Skin epidermis (tissue), 12 donors: ENCODE results near the gene IFNB1.

ENCODE experiments used
- H3K27ac ChIP-seq, 21 experiments: fragments of 200-600 bp; sonication (generic) in 11 of 21; one replicate each; pipeline ENCODE4 v1.5.0; 2020; ENCODE audit warnings: mild to moderate bottlenecking in 3 of 21, inconsistent platforms in 2 of 21, moderate library complexity in 2 of 21
- H3K4me3 ChIP-seq, 7 experiments: fragments of 200-600 bp; sonication (generic) in 2 of 7; one replicate each; pipeline ENCODE4 v1.5.0; 2020; ENCODE audit warnings: inconsistent platforms in 2 of 7, mild to moderate bottlenecking in 2 of 7, moderate library complexity in 1 of 7

IFNB1 gene

DNA sequence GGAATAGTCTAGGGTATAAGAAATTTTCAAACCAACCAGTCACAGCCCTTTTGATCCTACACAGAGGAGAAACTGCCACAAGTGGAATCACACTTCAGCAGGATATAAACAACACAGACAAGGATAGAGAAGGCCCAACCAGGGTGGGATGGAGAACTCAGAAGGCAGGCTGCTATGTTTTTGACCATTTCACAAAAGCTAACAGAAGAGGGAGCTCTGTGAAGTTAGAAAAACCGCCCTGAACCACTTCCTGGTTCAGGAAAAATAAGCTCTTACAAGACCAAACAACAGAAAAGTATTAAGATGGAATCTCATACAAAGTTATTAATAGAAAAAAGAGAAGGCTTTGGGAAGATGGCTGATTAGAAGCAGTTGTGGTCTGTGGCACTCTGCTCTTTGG, 960 bp upstream of the IFNB1 start:
- Histone ChIP-seq H3K4me3 (no peak overlapping the region), H3K27ac (no peak overlapping the region)

GRCh38 chr9:21075484-21075883, 2.3 kb downstream of the IFNB1 start:
- no peak overlapping the region for H3K27ac ChIP-seq
- H3K4me3 ChIP-seq: no peak overlapping the region

DNA sequence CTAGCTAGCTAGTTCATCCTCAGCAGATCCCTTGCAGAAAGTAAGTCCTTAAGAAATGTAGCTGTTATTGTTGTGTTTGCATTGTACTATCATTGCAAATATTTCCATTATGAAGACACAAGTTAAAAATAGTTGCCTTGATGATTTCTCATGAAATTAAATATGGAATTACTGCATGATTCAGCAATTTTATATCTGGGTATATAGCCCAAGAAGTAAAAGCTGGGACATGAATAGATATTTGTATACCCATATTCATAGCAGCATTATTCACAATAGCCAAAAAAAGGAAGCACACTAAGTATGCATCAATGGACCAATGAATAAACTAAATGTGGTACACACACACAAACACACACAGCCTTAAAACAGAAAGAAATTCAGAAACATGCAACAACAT, 6.8 kb downstream of the IFNB1 start:
- Histone ChIP-seq H3K27ac (no peak overlapping the region), H3K4me3 (no peak overlapping the region)

- peak overlapping the region in 1 of 21 experiments; percentile 27 for H3K27ac ChIP-seq
- peak overlapping the region in 1 of 7 experiments; percentile 3 for H3K4me3 ChIP-seq
These were observed 7.6 kb downstream of the IFNB1 start for GRCh38 chr9:21070171-21070571.

GRCh38 chr9:21060919-21061561, 16.7 kb downstream of the IFNB1 start:
- H3K4me3 ChIP-seq: no peak overlapping the region
- H3K27ac ChIP-seq: peak overlapping the region in 1 of 21 experiments; percentile 43

DNA sequence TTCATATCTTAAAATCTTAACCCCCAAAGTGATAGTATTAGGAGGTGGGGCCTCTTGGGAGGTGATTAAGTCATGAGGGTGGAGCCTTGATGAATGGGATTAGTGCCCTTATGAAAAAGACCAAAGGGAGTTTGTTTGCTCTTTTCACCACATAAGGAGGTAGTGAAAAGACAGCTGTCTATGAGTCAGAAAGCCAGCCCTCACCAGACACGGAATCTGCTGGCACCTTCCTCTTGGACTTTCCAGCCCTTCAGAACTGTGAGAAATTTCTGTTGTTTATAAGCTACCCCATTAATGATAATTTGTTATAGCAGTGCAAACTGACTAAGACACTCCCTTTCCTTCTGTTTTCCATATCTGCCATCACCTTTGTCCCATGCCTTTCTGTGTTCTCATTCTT, 20.8 kb downstream of the IFNB1 start:
- no peak overlapping the region for H3K4me3 ChIP-seq
- no peak overlapping the region for H3K27ac ChIP-seq

- Histone ChIP-seq H3K4me3 (no peak overlapping the region), H3K27ac (no peak overlapping the region)
These were observed 23.9 kb downstream of the IFNB1 start for GRCh38 chr9:21053851-21054250.

DNA sequence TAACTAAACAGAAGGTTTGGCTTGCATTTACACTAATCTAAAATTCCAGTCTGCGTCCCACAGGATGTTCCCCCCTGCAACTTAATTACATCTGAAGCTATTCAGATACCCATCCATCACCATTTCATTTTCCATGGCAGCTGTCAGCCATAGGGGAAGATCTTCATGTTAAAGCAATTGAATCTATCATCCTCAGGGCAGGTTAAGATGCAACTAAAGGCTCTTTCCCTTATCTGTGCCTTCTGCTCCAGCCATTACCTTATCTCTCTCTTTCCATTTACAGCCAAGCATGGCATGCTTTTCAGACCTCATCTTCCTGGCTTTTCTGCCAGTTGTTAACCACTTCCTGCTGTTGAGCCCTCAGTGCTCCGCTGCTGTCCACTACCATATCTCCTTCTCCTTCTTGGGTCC, 30.5 kb downstream of the IFNB1 start:
- Histone ChIP-seq H3K27ac (no peak overlapping the region), H3K4me3 (no peak overlapping the region)

GRCh38 chr9:21043841-21044240, 33.9 kb downstream of the IFNB1 start:
- Histone ChIP-seq H3K4me3 (no peak overlapping the region), H3K27ac (no peak overlapping the region)

- Histone ChIP-seq H3K4me3 (no peak overlapping the region), H3K27ac (no peak overlapping the region)
These were observed 35.3 kb downstream of the IFNB1 start for GRCh38 chr9:21042466-21042865.

DNA sequence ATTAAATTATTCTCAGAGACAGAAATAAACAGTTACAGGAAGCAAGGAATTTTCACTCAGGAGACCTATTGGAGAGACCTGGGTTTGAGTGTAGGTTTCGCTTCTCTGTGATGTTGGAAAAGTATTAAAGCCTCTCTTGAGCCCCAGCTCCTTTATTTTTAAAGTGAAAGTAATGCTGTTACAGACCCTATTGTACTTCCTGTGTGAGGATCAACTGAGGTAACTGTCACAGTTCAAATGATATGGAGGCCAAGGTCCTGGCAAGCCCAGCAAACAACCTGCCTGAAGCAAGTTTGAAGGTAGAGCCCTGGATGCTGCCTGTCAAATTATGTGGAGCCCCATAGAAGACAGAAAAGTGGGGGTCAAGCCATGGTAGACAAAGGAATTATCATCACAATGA, 38.4 kb downstream of the IFNB1 start:
- Histone ChIP-seq H3K4me3 (no peak overlapping the region), H3K27ac (no peak overlapping the region)

DNA sequence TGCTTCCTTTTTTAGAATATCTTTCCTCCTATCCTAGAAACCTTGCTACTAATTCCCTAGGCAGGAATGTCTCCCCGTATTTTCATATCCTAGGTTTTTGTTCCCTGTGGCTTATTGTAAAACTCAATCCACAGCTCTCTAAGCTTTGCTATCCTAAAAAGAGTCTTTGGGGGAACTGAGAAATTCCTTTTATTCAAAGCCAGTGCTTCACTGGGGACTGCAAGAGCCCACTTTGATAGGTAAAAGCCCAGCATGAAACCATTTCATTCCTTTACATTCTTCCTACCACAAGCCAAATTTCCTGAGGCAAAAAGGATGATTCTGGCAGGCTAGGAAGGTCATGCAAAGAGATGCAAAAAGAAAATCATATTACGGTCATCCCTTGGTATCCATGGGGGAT, 40.5 kb downstream of the IFNB1 start:
- H3K4me3 ChIP-seq: no peak overlapping the region
- no peak overlapping the region for H3K27ac ChIP-seq

DNA sequence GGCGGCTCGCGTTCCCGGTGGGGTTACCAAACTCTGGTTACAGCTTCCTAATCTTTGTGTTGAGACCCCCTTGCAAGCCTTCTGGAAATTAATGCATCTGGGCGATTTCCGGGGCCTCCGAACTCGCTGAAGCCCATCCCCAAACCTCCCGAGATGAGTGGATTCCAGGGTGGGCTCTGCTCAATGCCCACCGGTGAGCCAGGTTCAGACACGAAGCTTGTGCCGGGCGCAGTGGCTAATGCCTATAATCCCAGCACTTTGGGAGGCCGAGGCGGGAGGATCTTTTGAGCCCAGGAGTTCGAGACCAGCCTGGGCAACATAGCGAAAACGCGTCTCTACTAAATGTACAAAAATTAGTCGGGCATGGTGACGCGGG, 45.9 kb downstream of the IFNB1 start:
- H3K4me3 ChIP-seq: peak overlapping the region; percentile 47 to 67 (median 60)
- H3K27ac ChIP-seq: peak overlapping the region in 20 of 21 experiments; percentile 47 to 91 (median 80)

DNA sequence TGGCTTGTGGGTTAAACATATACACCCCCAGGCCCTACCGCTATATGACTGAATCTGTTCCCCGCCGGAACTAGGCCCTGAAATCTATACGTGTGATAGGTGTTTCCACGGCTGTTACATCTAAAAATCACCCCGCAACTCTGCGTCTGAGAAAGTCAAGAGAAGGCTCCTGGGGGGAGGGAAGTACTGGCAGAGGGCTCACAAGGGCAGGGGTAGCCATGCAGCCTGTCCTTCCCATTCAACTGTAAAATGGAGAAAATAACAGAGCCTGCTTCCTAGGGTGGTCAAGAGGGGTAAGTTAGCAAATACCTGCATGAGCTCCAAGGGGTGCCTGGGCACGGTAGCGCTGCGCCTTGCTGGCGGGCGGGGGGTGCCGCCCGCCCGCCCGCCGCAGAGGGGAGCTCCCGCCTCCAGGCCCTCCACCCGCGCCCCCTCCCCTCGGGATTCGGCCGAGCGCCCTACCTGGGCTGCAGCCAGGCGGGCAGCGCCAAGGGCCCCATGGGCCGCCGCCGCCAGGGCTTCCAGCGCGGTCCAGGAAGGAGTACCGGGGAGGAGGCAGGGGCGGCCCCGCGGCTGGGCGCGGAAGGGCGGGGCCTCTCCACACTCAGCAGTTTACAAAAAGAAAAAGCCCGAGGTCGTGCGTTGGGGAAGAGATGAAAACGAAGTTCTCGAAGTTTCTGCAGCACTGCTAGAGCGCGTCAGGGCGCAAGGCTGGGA, 46.5 kb downstream of the IFNB1 start, which contains the start of gene HACD4:
Gene HACD4 (minus strand): TSS at position 550 of the 717 bp plus-strand sequence. CDS start 50 bp downstream, at position 500.
- Histone ChIP-seq H3K27ac (peak within 1 kb of the TSS; percentile 8 to 91 (median 78)), H3K4me3 (peak within 1 kb of the TSS; percentile 47 to 67 (median 60))

DNA sequence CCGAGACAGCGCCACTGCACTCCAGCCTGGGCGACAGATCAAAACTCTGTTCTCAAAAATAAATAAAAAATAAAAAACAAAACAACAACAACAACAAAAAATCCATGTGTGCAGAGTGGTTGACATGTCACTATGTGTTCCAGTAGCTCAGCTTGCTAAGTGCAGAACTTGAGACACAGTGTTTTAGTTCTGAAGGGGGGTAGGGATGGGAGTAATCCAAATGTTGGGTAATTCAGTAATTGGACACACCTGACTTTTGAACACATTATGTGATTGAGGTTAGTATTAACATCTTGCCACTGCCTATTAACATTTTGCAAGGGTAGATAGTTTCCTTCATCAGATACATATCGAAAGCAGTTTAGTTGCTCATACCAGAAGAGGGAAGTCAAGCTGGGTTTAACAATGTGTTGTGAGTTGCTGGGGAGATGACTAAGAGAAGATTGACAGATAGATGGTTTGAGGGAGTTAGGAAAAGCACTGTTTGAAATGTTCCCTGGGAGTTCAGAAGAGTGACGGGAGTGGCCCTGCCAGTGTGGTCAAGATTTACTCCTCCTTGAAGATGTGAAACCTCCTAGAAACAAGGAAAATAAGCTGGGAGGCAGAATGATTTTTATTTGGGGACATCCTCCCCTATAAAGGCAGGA, 47.2 kb downstream of the IFNB1 start:
- Histone ChIP-seq H3K4me3 (peak overlapping the region; percentile 47 to 67 (median 60)), H3K27ac (peak overlapping the region in 18 of 21 experiments; percentile 56 to 91 (median 81))

DNA sequence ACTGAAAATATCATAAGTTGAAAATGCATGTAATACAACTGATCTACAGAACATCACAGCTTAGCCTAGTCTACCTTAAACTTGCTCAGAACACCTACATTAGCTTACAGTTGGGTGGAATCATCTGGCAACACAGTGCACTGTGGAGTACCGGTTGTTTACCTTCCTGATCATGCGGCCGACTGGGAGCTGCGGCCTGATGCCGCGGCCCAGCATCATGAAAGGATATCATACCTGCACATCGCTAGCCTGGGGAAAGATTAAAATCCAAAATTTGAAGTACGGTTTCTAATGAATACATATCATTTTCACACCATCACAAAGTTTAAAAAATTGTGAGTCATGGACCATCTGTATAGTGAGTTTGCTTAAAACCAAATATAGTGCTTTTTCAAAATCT, 48.1 kb downstream of the IFNB1 start:
- H3K27ac ChIP-seq: no peak overlapping the region

DNA sequence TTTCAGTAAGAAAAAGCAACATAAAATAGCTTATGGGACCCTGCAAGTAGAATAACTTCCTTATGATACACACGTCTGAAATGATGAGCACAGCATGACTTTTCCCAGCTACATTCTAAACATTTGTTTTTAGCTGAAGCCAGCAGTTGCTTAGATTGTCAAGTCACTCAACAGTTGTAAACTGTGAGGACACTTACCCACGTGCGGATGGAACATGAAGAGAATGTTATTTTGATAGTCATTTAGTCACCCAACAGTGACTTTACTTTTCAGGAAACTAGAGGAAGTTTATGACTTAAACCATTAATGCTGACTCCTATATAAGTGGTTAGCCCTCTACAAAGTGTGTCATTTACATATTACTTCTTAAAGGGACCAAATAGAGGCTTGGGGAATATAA, 49.3 kb downstream of the IFNB1 start:
- Histone ChIP-seq H3K4me3 (no peak overlapping the region), H3K27ac (no peak overlapping the region)

More for the DNA sequence above, 48.1 kb downstream of the IFNB1 start:
- H3K4me3 ChIP-seq: no peak overlapping the region

GRCh38 chr9:21027295-21027694, 50.4 kb downstream of the IFNB1 start:
- H3K4me3 ChIP-seq: no peak overlapping the region
- H3K27ac ChIP-seq: no peak overlapping the region
